Thoracic aorta (tissue), 2 donors: ENCODE measurements around the gene TNS3. TPM values are rescaled to one million over a fixed set of nuclear protein-coding genes. Genes with fewer than 3 reads are reported as not detected.
"Not testable (repeated sequence)": the region's sequence is repeated elsewhere in the genome, so short reads cannot be mapped to it uniquely, and the experiment has no call there.

Source experiments
- ATAC-seq: fragments of 150-250 bp; one replicate; pipeline ENCODE4 v1.8.0; 2017; ENCODE audit warnings: low read depth; ENCODE audit not compliant: insufficient number of reproducible peaks, low FRiP score
- DNase-seq: peaks from one replicate; pipeline ENCODE4 v3.0.0-alpha.2; 2020; ENCODE audit warnings: low spot score
- H3K27ac ChIP-seq, 2 donors: fragments of 200-600 bp; sonication (generic); 1 replicate in 1 of 2; 2 replicates in 1 of 2; pipeline ENCODE4 v1.5.1; 2016; ENCODE audit warnings: mild to moderate bottlenecking in 2 of 2, moderate library complexity in 2 of 2
- H3K27me3 ChIP-seq: fragments of 200-600 bp; sonication (generic); replicated peaks from 2 replicates; pipeline ENCODE4 v1.6.0; 2016; ENCODE audit warnings: mild to moderate bottlenecking; ENCODE audit not compliant: insufficient read depth
- H3K36me3 ChIP-seq: fragments of 200-600 bp; sonication (generic); one replicate; pipeline ENCODE4 v1.5.1; 2016
- H3K4me1 ChIP-seq, 2 donors: fragments of 200-600 bp; sonication (generic); 1 replicate in 1 of 2; 2 replicates in 1 of 2; pipeline versions ENCODE4 v1.5.1 to v1.6.0; 2016; ENCODE audit warnings: low read depth in 2 of 2, mild to moderate bottlenecking in 1 of 2; ENCODE audit not compliant: control insufficient read depth in 1 of 2
- H3K4me3 ChIP-seq: fragments of 200-600 bp; sonication (generic); 2 replicates; pipeline ENCODE4 v1.5.1; 2016; ENCODE audit warnings: mild to moderate bottlenecking
- H3K9me3 ChIP-seq: fragments of 200-600 bp; sonication (generic); 2 replicates; pipeline ENCODE4 v1.5.1; 2016
- total RNA-seq, 2 donors: library from RNA; depleted of rRNA; stranded (reverse); fragments of >200 nt; gene quantifications; one replicate each; pipeline versions ENCODE4 v1.1.0 to v1.2.3, GENCODE V29; 2016
- TF ChIP-seq, protein P1 (sequence below): fragments of 200-600 bp; sonication (generic); IDR thresholded peaks from one replicate; pipeline ENCODE4 v1.5.1; 2019; ENCODE audit warnings: antibody characterized with exemption

Gene TNS3
- total RNA-seq, 2 donors from 2014 or later, result 138 to 151 TPM

DNA sequence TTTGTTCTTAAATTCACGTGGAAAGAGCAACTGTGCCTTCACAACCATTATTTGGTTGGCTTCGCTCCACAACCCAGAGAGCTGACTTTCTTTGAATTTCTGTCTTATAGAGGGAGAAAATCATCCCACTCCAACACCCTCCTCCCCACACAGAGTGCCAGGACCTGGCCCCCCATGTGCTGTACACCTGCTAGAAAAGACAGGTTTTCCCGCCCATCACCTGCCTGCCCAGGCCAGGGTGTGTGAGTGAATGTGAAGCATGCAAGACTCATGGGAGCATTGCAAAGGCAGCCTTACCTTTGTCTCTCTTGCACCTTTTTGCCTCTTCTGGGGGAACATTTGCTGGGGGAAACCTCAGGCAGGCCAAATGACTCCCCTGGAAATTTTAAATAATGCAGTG lies 319.0 kb downstream of the TNS3 start:
- H3K36me3 ChIP-seq, result no peaks in the 10 kb centered on the region
- H3K4me3 ChIP-seq, result no peak overlapping the region
- ATAC-seq, result no peak
- H3K27ac ChIP-seq, result no peak overlapping the region
- peaks cover 0 to 11% of the 10 kb centered on the region in 2 donors for H3K4me1 ChIP-seq
- H3K27me3 ChIP-seq, result no peaks in the 10 kb centered on the region
- H3K9me3 ChIP-seq, result no peaks in the 10 kb centered on the region
- TF ChIP-seq, protein P1, sequence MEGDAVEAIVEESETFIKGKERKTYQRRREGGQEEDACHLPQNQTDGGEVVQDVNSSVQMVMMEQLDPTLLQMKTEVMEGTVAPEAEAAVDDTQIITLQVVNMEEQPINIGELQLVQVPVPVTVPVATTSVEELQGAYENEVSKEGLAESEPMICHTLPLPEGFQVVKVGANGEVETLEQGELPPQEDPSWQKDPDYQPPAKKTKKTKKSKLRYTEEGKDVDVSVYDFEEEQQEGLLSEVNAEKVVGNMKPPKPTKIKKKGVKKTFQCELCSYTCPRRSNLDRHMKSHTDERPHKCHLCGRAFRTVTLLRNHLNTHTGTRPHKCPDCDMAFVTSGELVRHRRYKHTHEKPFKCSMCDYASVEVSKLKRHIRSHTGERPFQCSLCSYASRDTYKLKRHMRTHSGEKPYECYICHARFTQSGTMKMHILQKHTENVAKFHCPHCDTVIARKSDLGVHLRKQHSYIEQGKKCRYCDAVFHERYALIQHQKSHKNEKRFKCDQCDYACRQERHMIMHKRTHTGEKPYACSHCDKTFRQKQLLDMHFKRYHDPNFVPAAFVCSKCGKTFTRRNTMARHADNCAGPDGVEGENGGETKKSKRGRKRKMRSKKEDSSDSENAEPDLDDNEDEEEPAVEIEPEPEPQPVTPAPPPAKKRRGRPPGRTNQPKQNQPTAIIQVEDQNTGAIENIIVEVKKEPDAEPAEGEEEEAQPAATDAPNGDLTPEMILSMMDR, result no peak
- no peak for DNase-seq

DNA sequence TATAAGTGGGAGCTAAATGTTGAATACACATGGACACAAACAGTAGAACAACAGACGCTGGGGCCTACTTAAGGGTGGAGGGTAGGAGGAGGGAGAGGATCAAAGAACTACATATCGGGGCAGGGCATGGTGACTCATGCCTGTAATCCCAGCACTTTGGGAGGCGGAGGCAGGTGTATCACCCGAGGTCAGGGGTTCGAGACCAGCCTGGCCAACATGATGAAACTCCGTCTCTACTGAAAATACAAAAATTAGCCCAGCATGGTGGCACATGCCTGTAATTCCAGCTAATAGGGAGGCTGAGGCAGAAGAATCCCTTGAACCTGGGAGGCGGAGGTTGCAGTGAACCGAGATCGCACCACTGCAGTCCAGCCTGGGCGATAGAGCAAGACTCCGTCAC lies 319.8 kb downstream of the TNS3 start:
- not testable (repeated sequence) for DNase-seq, ATAC-seq, H3K4me3 ChIP-seq, H3K36me3 ChIP-seq, H3K27me3 ChIP-seq, H3K9me3 ChIP-seq, H3K27ac ChIP-seq
- H3K4me1 ChIP-seq, result peaks cover 0 to 11% of the 10 kb centered on the region in 2 donors

DNA sequence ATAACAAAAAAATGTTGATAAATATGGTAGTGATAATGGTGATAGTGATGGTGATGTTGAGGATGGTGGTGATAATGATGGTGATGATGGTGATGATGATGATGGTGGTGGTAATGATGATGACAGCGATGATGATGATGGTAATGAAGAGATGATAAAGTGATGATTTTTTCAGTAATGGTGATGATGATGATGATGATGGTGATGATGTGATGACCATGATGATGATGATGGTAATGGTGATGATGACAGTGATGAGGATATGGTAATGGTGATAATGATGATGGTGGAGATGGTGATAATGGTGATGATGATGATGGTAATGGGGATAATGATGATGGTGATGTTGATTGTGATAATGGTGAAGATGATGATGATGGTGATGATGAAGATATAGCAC lies 321.6 kb downstream of the TNS3 start:
- Histone ChIP-seq H3K9me3 (no peaks in the 10 kb centered on the region), H3K36me3 (no peaks in the 10 kb centered on the region), H3K27ac (no peak overlapping the region), H3K27me3 (no peaks in the 10 kb centered on the region), H3K4me1 (peaks cover 0 to 5% of the 10 kb centered on the region in 2 donors), H3K4me3 (no peak overlapping the region)
- ATAC-seq, result no peak
- TF ChIP-seq, protein P1, result no peak
- DNase-seq, result no peak

DNA sequence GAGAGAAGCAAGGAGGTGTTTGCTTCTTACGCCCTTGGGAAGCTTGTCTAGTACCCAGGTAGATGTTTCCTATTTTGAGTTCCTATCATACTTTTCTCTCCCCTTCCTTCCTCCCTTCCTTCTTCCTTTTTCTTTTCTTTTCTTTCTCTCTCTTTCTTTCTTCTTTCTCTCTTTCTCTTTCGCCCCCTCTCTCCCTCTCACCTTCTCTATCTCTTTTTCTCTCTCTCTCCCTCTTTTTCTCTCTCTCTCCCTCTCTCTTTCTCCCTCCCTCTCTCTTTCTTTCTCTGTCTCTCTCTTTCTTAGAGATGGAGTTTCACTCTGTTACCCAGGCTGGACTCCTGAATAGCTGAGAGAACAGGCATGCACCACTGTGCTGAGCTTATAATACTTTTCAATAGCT lies 322.2 kb downstream of the TNS3 start:
- Histone ChIP-seq H3K27ac (no peak overlapping the region), H3K27me3 (no peaks in the 10 kb centered on the region), H3K36me3 (no peaks in the 10 kb centered on the region), H3K4me3 (no peak overlapping the region), H3K9me3 (no peaks in the 10 kb centered on the region), H3K4me1 (peaks cover 0 to 10% of the 10 kb centered on the region in 2 donors)
- no peak for DNase-seq
- TF ChIP-seq, protein P1, result no peak
- no peak for ATAC-seq

DNA sequence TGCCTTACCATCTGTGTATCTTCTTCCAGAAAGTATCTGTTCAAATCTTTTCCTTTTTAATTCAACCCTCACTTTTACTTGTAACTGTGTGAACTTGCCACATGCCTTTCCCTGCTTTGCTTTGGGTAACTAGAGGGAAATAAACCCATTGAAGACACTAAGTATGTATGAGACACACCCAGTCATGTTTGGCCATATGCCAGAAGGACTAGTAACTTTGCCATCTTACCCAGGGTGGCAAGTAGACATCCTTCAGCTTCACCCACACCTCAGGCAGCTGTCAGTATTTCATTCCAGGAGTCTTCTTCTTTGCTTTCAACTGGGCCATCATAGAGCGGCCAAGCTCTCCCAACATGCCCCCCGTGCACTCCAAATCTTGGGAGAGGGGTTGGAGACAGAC lies 323.1 kb downstream of the TNS3 start:
- Histone ChIP-seq H3K4me3 (no peak overlapping the region), H3K36me3 (no peaks in the 10 kb centered on the region), H3K27me3 (no peaks in the 10 kb centered on the region), H3K9me3 (no peaks in the 10 kb centered on the region), H3K4me1 (peaks cover 2 to 16% of the 10 kb centered on the region in 2 donors), H3K27ac (no peak overlapping the region)
- DNase-seq (no peak), ATAC-seq (no peak)
- TF ChIP-seq, protein P1, result no peak

DNA sequence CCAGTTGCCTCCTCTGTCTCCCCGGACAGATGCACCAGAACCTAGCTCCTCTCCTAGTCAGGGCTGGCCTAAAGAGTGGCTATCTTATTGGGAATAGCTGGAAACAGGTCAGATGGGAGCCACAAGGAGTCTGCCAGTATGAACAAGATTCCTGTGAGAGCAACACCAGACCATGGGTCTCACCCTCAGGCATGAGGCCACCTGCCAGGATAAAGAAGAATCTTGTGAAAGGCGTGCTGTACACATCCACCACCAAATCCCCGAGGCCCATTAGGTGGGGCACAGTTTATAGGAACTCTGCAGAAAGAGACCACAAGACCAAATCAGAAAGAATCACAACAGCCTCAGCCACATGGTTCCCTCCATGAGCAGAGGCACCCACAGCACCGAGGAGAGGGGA lies 325.9 kb downstream of the TNS3 start:
- DNase-seq (no peak), ATAC-seq (no peak)
- H3K9me3 ChIP-seq, result no peaks in the 10 kb centered on the region
- H3K4me1 ChIP-seq, result peaks cover 2 to 20% of the 10 kb centered on the region in 2 donors
- no peaks in the 10 kb centered on the region for H3K27me3 ChIP-seq
- TF ChIP-seq, protein P1, result no peak
- no peak overlapping the region for H3K4me3 ChIP-seq
- no peak overlapping the region for H3K27ac ChIP-seq
- no peaks in the 10 kb centered on the region for H3K36me3 ChIP-seq
